Measurements from ENCODE around the gene PCCA. TPM values are rescaled to one million over a fixed set of nuclear protein-coding genes. Genes with fewer than 3 reads are reported as not detected.

Gene PCCA
- total RNA-seq, 1 experiment from 2014 or later, result 52.8 TPM

DNA sequence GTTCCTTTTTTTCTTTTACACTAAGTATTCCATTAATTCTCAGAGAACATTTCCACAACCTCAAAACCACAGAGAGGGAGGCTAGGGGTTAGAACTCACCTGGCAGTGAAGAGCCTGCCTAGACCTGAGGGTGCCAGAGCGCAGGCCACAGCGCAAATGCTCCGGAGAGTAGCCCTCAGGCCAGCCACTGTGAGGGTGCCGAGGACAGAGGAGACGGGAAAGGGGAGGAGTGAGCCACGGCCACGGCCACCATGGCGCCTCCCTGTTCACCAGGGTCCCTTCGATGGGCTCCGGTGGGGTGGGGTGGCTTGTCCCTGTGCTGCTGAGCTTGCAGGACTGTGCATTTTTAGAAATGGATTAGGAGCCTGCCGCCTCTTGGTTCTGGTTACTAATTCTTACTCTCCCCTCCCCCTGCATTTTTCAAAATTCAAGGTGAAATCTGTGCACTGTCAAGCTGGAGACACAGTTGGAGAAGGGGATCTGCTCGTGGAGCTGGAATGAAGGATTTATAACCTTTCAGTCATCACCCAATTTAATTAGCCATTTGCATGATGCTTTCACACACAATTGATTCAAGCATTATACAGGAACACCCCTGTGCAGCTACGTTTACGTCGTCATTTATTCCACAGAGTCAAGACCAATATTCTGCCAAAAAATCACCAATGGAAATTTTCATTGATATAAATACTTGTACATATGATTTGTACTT, 440.9 kb downstream of the PCCA start:
- H3K27me3 Mint-ChIP-seq (ENCODE audit: low read depth), result no peaks in the 10 kb centered on the region
- CTCF ChIA-PET, result interaction anchor here (1.5 kb wide), 1 partner anchor 43 kb away, joined by 9 read pairs; no protein-coding TSS in a partner anchor
- H3K4me3 Mint-ChIP-seq, result no peak overlapping the region
- H3K27ac Mint-ChIP-seq, result peak overlapping the region; percentile 39
- DNase-seq (ENCODE audit: low spot score), result no peak
- peaks cover 17% of the 10 kb centered on the region for H3K36me3 Mint-ChIP-seq
- POLR2A ChIA-PET, result no interaction called here
- no peak for TF ChIP-seq FOXP4 (CRISPR knock-in tag; IDR thresholded peaks at IDR 0.05)
- TF ChIP-seq AR (CRISPR knock-in tag; IDR thresholded peaks at IDR 0.05), result no peak
- TF ChIP-seq TEAD1 (CRISPR knock-in tag; IDR thresholded peaks at IDR 0.05), result no peak
- TF ChIP-seq CTCF (IDR thresholded peaks at IDR 0.05), result no peak
- TF ChIP-seq, protein P1, sequence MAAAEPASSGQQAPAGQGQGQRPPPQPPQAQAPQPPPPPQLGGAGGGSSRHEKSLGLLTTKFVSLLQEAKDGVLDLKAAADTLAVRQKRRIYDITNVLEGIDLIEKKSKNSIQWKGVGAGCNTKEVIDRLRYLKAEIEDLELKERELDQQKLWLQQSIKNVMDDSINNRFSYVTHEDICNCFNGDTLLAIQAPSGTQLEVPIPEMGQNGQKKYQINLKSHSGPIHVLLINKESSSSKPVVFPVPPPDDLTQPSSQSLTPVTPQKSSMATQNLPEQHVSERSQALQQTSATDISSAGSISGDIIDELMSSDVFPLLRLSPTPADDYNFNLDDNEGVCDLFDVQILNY (CRISPR knock-in tag; IDR thresholded peaks at IDR 0.05), result no peak
- no peak for TF ChIP-seq GABPB1 (CRISPR knock-in tag; IDR thresholded peaks at IDR 0.05)
- TF ChIP-seq ZNF423 (CRISPR knock-in tag; IDR thresholded peaks at IDR 0.05), result no peak
- TF ChIP-seq NR3C1 (CRISPR knock-in tag; conservative IDR thresholded peaks at IDR 0.05; ENCODE audit: low read depth), result no peak
- no peaks in the 10 kb centered on the region for H3K9me3 Mint-ChIP-seq
- peaks cover 46% of the 10 kb centered on the region for H3K4me1 Mint-ChIP-seq
- ATAC-seq, result no peak

- TF ChIP-seq ZNF423 (CRISPR knock-in tag; IDR thresholded peaks at IDR 0.05), result peak; percentile 96
- no peak for TF ChIP-seq HMGXB4 (CRISPR knock-in tag; IDR thresholded peaks at IDR 0.05)
- no peak for TF ChIP-seq TP53 (CRISPR knock-in tag; IDR thresholded peaks at IDR 0.05)
- no peak overlapping the region for H3K4me3 Mint-ChIP-seq
- ATAC-seq (peak; percentile 11; the same call in 1 of the 2 replicates), DNase-seq (ENCODE audit: low spot score) (no peak)
- H3K36me3 Mint-ChIP-seq, result peaks cover 17% of the 10 kb centered on the region
- ChIA-PET CTCF (interaction anchor here (0.5 to 1.9 kb wide), 6 partner anchors 12 to 875 kb away, joined by 3 to 9 read pairs (median 4); no protein-coding TSS in a partner anchor), POLR2A (no interaction called here)
- H3K27ac Mint-ChIP-seq, result no peak overlapping the region
- no peaks in the 10 kb centered on the region for H3K27me3 Mint-ChIP-seq (ENCODE audit: low read depth)
- H3K4me1 Mint-ChIP-seq, result peaks cover 38% of the 10 kb centered on the region
- H3K9me3 Mint-ChIP-seq, result no peaks in the 10 kb centered on the region
Measured at GRCh38 chr13:100530671-100531213, 441.8 kb downstream of the PCCA start.
